ENCODE data around the gene RRP9. TPM values are rescaled to one million over a fixed set of nuclear protein-coding genes. Genes with fewer than 3 reads are reported as not detected.

The RRP9 gene
- total RNA-seq, 1 experiment from 2014 or later, result 32.3 TPM

GRCh38 chr3:51933471-51934138 lies 8.1 kb downstream of the RRP9 start:
- Histone ChIP-seq H3K27me3 (replicated peaks; ENCODE audit: insufficient read depth, low read depth, low read length, poor library complexity) (no peaks in the 10 kb centered on the region), H3K4me3 (ENCODE audit: low read depth, low read length, poor library complexity, severe bottlenecking) (no peak overlapping the region), H3K4me1 (ENCODE audit: insufficient read depth, low read length, poor library complexity, severe bottlenecking) (no peaks in the 10 kb centered on the region), H3K36me3 (ENCODE audit: insufficient read depth, low read length, poor library complexity, severe bottlenecking) (no peaks in the 10 kb centered on the region), H3K27ac (ENCODE audit: low read depth, low read length, poor library complexity, severe bottlenecking) (no peak overlapping the region), H3K9me3 (ENCODE audit: low read depth, low read length, poor library complexity, severe bottlenecking) (no peaks in the 10 kb centered on the region)
- ChIA-PET CTCF (no interaction called here), POLR2A (ENCODE audit: low non-redundant PET) (no interaction called here)
- no peak for DNase-seq (ENCODE audit: low spot score)
- intact Hi-C loops (cut with micrococcal nuclease; ENCODE audit: unreplicated experiment), result no loop called here
- no peak for TF ChIP-seq EZH2 (IDR thresholded peaks at IDR 0.05; ENCODE audit: borderline replicate concordance, low read depth, low read length, poor library complexity, severe bottlenecking)
- no peak for TF ChIP-seq CTCF (conservative IDR thresholded peaks at IDR 0.05; ENCODE audit: low read depth, low read length)
- no TSS peak for BruUV-seq (replicated peaks)

- TF ChIP-seq EZH2 (IDR thresholded peaks at IDR 0.05; ENCODE audit: borderline replicate concordance, low read depth, low read length, poor library complexity, severe bottlenecking) (no peak), CTCF (conservative IDR thresholded peaks at IDR 0.05; ENCODE audit: low read depth, low read length) (no peak)
- Histone ChIP-seq H3K4me1 (ENCODE audit: insufficient read depth, low read length, poor library complexity, severe bottlenecking) (no peaks in the 10 kb centered on the region), H3K36me3 (ENCODE audit: insufficient read depth, low read length, poor library complexity, severe bottlenecking) (no peaks in the 10 kb centered on the region), H3K4me3 (ENCODE audit: low read depth, low read length, poor library complexity, severe bottlenecking) (no peak overlapping the region), H3K9me3 (ENCODE audit: low read depth, low read length, poor library complexity, severe bottlenecking) (no peaks in the 10 kb centered on the region), H3K27ac (ENCODE audit: low read depth, low read length, poor library complexity, severe bottlenecking) (no peak overlapping the region), H3K27me3 (replicated peaks; ENCODE audit: insufficient read depth, low read depth, low read length, poor library complexity) (no peaks in the 10 kb centered on the region)
- intact Hi-C loops (cut with micrococcal nuclease; ENCODE audit: unreplicated experiment), result no loop called here
- ChIA-PET CTCF (interaction anchor here (1.0 kb wide), 1 partner anchor 9 kb away, joined by 3 read pairs; the partner anchor contains the start of gene RRP9), POLR2A (ENCODE audit: low non-redundant PET) (interaction anchor here (0.6 kb wide), 1 partner anchor 407 kb away, joined by 4 read pairs; no protein-coding TSS in a partner anchor)
- no TSS peak for BruUV-seq (replicated peaks)
- DNase-seq (ENCODE audit: low spot score), result no peak
Observed at GRCh38 chr3:51932471-51933370, 9.0 kb downstream of the RRP9 start.

GRCh38 chr3:51931756-51932155 lies 9.9 kb downstream of the RRP9 start:
- DNase-seq (ENCODE audit: low spot score), result no peak

More at GRCh38 chr3:51931756-51932155, 9.9 kb downstream of the RRP9 start:
- no peaks in the 10 kb centered on the region for H3K27me3 ChIP-seq (replicated peaks; ENCODE audit: insufficient read depth, low read depth, low read length, poor library complexity)
- POLR2A ChIA-PET (ENCODE audit: low non-redundant PET), result no interaction called here
- BruUV-seq (replicated peaks), result no TSS peak
- no peaks in the 10 kb centered on the region for H3K36me3 ChIP-seq (ENCODE audit: insufficient read depth, low read length, poor library complexity, severe bottlenecking)
- intact Hi-C loops (cut with micrococcal nuclease; ENCODE audit: unreplicated experiment), result no loop called here
- no peak for TF ChIP-seq CTCF (conservative IDR thresholded peaks at IDR 0.05; ENCODE audit: low read depth, low read length)
- H3K27ac ChIP-seq (ENCODE audit: low read depth, low read length, poor library complexity, severe bottlenecking), result no peak overlapping the region
- CTCF ChIA-PET, result no interaction called here
- no peaks in the 10 kb centered on the region for H3K4me1 ChIP-seq (ENCODE audit: insufficient read depth, low read length, poor library complexity, severe bottlenecking)
- H3K4me3 ChIP-seq (ENCODE audit: low read depth, low read length, poor library complexity, severe bottlenecking), result no peak overlapping the region
- no peaks in the 10 kb centered on the region for H3K9me3 ChIP-seq (ENCODE audit: low read depth, low read length, poor library complexity, severe bottlenecking)
